HG03520 (cell line): ENCODE data around the gene TMEM132C.

ENCODE experiments used
- ATAC-seq: cut with Tn5 transposase; IDR thresholded peaks from one replicate; pipeline ENCODE4 v1.9.1; 2021; ENCODE audit warnings: mild to moderate bottlenecking, moderate library complexity; ENCODE audit not compliant: unreplicated experiment

TMEM132C gene

GRCh38 chr12:128745772-128746689, 479.1 kb downstream of the TMEM132C start:
- no peak for ATAC-seq

DNA sequence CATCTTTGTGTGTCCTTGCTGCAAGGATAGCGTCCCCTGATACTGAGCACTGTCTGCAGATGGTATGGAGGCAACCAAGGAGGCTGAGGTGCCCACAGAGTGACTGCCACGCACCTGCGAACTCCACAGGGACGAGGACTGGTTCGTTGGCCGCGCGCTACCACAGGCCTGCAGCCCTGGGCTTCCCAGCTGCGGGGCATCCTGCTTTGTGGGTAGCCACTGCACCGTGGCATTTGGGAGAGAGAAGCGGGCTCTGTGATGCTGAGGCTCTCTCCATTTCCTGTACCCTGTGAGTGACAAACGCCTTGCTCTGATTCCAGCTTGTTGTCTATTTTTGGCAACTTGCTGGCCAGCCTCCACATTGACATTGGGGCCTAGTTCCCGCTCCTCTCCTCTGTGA, 480.5 kb downstream of the TMEM132C start:
- no peak for ATAC-seq

GRCh38 chr12:128752386-128752785, 485.4 kb downstream of the TMEM132C start:
- no peak for ATAC-seq

DNA sequence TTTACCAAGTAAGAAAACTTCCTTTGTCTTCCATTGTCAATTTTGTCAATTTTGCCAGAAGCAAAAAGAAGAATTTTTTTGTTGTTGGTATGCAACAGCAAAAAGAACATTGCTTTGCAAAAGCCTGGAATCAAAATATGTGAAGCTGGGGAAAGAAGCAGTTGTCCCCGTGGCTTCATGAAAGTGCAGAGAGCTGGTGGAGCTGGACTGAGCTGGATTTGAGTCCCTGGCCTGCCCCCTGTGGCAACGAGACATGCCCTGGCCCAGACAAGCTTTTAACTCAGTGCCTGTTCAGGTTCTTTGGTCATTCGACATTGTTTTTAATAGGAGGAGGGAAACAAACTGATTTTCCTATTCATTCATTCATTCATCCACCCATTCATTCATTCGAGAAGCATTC, 486.5 kb downstream of the TMEM132C start:
- ATAC-seq, result no peak

- no peak for ATAC-seq
These were observed 487.3 kb downstream of the TMEM132C start for GRCh38 chr12:128754275-128754674.

DNA sequence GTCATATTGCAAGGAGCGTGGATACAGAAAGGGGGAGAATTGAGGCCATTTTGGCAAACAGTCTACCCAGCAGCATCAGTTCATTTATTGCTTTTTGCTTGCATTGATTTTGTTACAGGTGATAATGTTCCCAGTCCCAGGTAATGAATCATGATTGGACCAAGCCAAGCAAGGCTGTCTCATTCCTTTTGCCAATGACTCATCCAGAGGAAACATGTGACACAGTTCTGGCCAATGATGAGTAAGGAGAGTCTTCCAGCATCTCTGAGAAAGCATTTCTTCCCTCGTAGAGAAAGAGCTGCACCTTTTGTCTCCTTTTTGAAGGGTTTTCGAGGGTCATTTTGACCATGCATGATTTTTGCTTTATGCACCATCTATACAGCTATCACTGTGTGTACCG, 488.6 kb downstream of the TMEM132C start:
- ATAC-seq, result no peak
